CD14-positive monocyte (primary cell): ENCODE data around the gene RFX4. TPM values are rescaled to one million over a fixed set of nuclear protein-coding genes. Genes with fewer than 3 reads are reported as not detected.

ENCODE experiments used
- DNase-seq, 3 donors: peaks; one replicate each; pipeline ENCODE4 v3.0.0-alpha.2; 2011 to 2022
- H2AFZ ChIP-seq: 2 replicates; pipeline ENCODE4 v1.6.0; 2012; ENCODE audit warnings: mild to moderate bottlenecking, low read depth, low read length, inconsistent platforms; ENCODE audit not compliant: insufficient read depth, poor library complexity, severe bottlenecking
- H3K27ac ChIP-seq, 2 donors: 1 replicate in 1 of 2; 2 replicates in 1 of 2; pipeline ENCODE4 v1.5.1; 2012 to 2013; ENCODE audit warnings: low read length in 2 of 2, control low read depth in 1 of 2, inconsistent platforms in 1 of 2, low read depth in 1 of 2, mild to moderate bottlenecking in 1 of 2
- H3K27me3 ChIP-seq, 2 donors: one replicate each; pipeline versions ENCODE4 v1.6.0 to v1.6.1; 2011 to 2013; ENCODE audit warnings: low read length in 2 of 2; ENCODE audit not compliant: control insufficient read depth in 2 of 2, insufficient read depth in 2 of 2
- H3K36me3 ChIP-seq, 2 donors: replicated peaks in 1 of 2; 1 replicate in 1 of 2; 2 replicates in 1 of 2; pipeline versions ENCODE4 v1.5.1 to v1.6.1; 2012 to 2013; ENCODE audit warnings: low read length in 2 of 2, control low read depth in 1 of 2, inconsistent platforms in 1 of 2, mild to moderate bottlenecking in 1 of 2; ENCODE audit not compliant: insufficient read depth in 2 of 2, control insufficient read depth in 1 of 2
- H3K4me1 ChIP-seq, 2 donors: 1 replicate in 1 of 2; 2 replicates in 1 of 2; pipeline versions ENCODE4 v1.5.1 to v1.6.1; 2012 to 2013; ENCODE audit warnings: low read length in 2 of 2, control low read depth in 1 of 2, inconsistent platforms in 1 of 2, mild to moderate bottlenecking in 1 of 2, moderate library complexity in 1 of 2; ENCODE audit not compliant: insufficient read depth in 2 of 2, control insufficient read depth in 1 of 2
- H3K4me2 ChIP-seq: replicated peaks from 2 replicates; pipeline ENCODE3; 2012; ENCODE audit warnings: low read length, moderate library complexity, mild to moderate bottlenecking; ENCODE audit not compliant: poor library complexity, severe bottlenecking; ENCODE audit errors: extremely low read depth
- H3K4me3 ChIP-seq, 3 experiments: fragments of 200-600 bp in 1 of 3; sonication (generic) in 1 of 3; replicated peaks in 1 of 3; 1 replicate in 2 of 3; 2 replicates in 1 of 3; pipeline ENCODE4 v1.5.1; 2011 to 2013; ENCODE audit warnings: low read length in 3 of 3, mild to moderate bottlenecking in 3 of 3, control low read depth in 2 of 3, low read depth in 2 of 3, inconsistent platforms in 1 of 3, moderate library complexity in 1 of 3
- H3K79me2 ChIP-seq: 2 replicates; pipeline ENCODE4 v1.6.0; 2012; ENCODE audit warnings: mild to moderate bottlenecking, control low read depth, inconsistent platforms, low read length, moderate library complexity; ENCODE audit not compliant: insufficient read depth
- H3K9ac ChIP-seq: 2 replicates; pipeline ENCODE4 v1.6.0; 2017; ENCODE audit warnings: low read length, mild to moderate bottlenecking; ENCODE audit not compliant: insufficient read depth, poor library complexity, severe bottlenecking
- H3K9me3 ChIP-seq, 2 donors: replicated peaks in 1 of 2; 1 replicate in 1 of 2; 2 replicates in 1 of 2; pipeline versions ENCODE4 v1.5.1 to v1.6.1; 2012 to 2013; ENCODE audit warnings: low read length in 2 of 2, control low read depth in 1 of 2; ENCODE audit not compliant: control insufficient read depth in 1 of 2, insufficient read depth in 1 of 2
- H4K20me1 ChIP-seq: 2 replicates; pipeline ENCODE4 v1.6.0; 2012; ENCODE audit warnings: mild to moderate bottlenecking, low read length, control low read depth, moderate library complexity; ENCODE audit not compliant: insufficient read depth
- H3K27ac Mint-ChIP-seq, 7 donors: one replicate each; pipeline ENCODE4 v1.8.0; 2020; ENCODE audit warnings: mild to moderate bottlenecking in 7 of 7, mixed read lengths in 7 of 7, moderate library complexity in 6 of 7, inconsistent platforms in 2 of 7
- H3K27me3 Mint-ChIP-seq, 3 donors: one replicate each; pipeline ENCODE4 v1.8.0; 2021 to 2022; ENCODE audit warnings: low read depth in 3 of 3, mild to moderate bottlenecking in 3 of 3, mixed read lengths in 3 of 3, moderate library complexity in 3 of 3, inconsistent platforms in 1 of 3
- H3K36me3 Mint-ChIP-seq, 2 donors: one replicate each; pipeline ENCODE4 v1.8.0; 2020; ENCODE audit warnings: mixed read lengths in 2 of 2, inconsistent platforms in 1 of 2, mild to moderate bottlenecking in 1 of 2
- H3K4me1 Mint-ChIP-seq: one replicate; pipeline ENCODE4 v1.8.0; 2020; ENCODE audit warnings: mild to moderate bottlenecking, mixed read lengths
- H3K4me3 Mint-ChIP-seq, 2 donors: one replicate each; pipeline ENCODE4 v1.8.0; 2020; ENCODE audit warnings: mild to moderate bottlenecking in 2 of 2, mixed read lengths in 2 of 2, moderate library complexity in 1 of 2
- H3K9me3 Mint-ChIP-seq, 7 donors: one replicate each; pipeline ENCODE4 v1.8.0; 2020 to 2022; ENCODE audit warnings: mixed read lengths in 7 of 7, mild to moderate bottlenecking in 6 of 7, moderate library complexity in 6 of 7, inconsistent platforms in 2 of 7
- WGBS: methylation state at CpG from one replicate; pipeline ENCODE4 v1.1.5; 2013; ENCODE audit warnings: missing lambda C conversion rate; ENCODE audit not compliant: insufficient coverage; 5-methylcytosine and 5-hydroxymethylcytosine counted together
- intact Hi-C, 2 donors: fragments of 100-400 bp; cut with micrococcal nuclease; formaldehyde crosslinking; loops; one replicate each; pipeline versions ENCODE4 v1.15.0 to v1.15.1; 2023
- polyA plus RNA-seq, 3 donors: library from polyadenylated mRNA; depleted of rRNA in 1 of 3; unstranded in 2 of 3; stranded (reverse) in 1 of 3; fragments of 300-500 nt in 2 of 3; fragments of >200 nt in 1 of 3; fragmentation: Illumina TruSeq in 2 of 3; gene quantifications; 1 replicate in 2 of 3; 2 replicates in 1 of 3; pipeline ENCODE4 v1.2.3, GENCODE V29; 2012 to 2021
- TF ChIP-seq, protein P1 (sequence below): fragments of 200-600 bp; IDR thresholded peaks from one replicate; pipeline ENCODE4 v1.8.0; 2022; ENCODE audit warnings: antibody characterized with exemption, mild to moderate bottlenecking

Gene RFX4
- polyA plus RNA-seq, 3 donors = not detected

DNA sequence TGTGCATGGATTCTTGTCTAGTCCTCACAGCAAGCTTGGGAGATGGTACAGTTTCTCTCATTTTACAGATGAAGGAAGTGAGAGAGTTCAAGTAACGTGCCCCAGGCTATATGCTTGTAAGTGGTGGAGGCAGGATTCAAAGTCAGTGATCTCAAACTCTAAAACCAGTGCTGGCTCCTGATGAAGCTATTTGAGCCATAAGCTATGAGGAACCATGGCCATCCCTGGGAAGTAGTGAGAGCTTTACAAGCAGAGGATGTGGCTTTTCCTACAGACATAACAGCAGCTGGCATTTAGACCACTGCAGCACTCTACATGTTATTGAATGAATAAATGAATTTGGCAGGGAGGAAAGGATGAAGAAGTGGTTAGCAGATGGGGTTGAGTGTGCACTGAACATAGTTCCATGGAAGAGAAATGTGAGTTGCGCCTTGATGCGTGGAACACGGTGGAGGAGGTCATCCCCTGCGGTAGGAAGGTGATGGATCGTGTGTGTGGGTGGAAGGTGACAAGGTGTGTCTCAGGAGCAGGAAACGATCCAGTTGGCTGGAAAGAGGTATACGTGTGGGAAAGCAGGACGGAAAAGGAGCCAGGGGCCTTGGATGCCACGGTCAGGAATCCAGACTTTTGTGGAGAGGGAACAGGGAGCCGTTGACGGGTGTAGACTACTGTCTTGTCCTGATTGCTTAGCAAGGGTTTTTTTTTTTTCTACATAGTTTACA lies 65.2 kb downstream of the RFX4 start:
- Histone ChIP-seq H2AFZ (no peak overlapping the region), H3K4me3 (no peak overlapping the region), H3K4me2 (no peak overlapping the region), H3K27ac (no peak overlapping the region), H3K79me2 (no peaks in the 10 kb centered on the region), H3K9me3 (no peaks in the 10 kb centered on the region), H3K36me3 (no peaks in the 10 kb centered on the region), H3K27me3 (no peaks in the 10 kb centered on the region), H4K20me1 (no peaks in the 10 kb centered on the region), H3K9ac (no peak overlapping the region), H3K4me1 (no peaks in the 10 kb centered on the region)
- Mint-ChIP-seq H3K27ac (no peak overlapping the region), H3K4me3 (no peak overlapping the region), H3K36me3 (no peaks in the 10 kb centered on the region), H3K4me1 (no peaks in the 10 kb centered on the region), H3K9me3 (peaks cover 0 to 2% (median 0%) of the 10 kb centered on the region in 7 donors), H3K27me3 (peaks cover 2 to 13% (median 6%) of the 10 kb centered on the region in 3 donors)
- TF ChIP-seq, protein P1, sequence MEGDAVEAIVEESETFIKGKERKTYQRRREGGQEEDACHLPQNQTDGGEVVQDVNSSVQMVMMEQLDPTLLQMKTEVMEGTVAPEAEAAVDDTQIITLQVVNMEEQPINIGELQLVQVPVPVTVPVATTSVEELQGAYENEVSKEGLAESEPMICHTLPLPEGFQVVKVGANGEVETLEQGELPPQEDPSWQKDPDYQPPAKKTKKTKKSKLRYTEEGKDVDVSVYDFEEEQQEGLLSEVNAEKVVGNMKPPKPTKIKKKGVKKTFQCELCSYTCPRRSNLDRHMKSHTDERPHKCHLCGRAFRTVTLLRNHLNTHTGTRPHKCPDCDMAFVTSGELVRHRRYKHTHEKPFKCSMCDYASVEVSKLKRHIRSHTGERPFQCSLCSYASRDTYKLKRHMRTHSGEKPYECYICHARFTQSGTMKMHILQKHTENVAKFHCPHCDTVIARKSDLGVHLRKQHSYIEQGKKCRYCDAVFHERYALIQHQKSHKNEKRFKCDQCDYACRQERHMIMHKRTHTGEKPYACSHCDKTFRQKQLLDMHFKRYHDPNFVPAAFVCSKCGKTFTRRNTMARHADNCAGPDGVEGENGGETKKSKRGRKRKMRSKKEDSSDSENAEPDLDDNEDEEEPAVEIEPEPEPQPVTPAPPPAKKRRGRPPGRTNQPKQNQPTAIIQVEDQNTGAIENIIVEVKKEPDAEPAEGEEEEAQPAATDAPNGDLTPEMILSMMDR = no peak
- intact Hi-C loops = no loop called here
- 94% methylated on average over 9 of the region's 12 CpGs for WGBS
- DNase-seq = no peak

DNA sequence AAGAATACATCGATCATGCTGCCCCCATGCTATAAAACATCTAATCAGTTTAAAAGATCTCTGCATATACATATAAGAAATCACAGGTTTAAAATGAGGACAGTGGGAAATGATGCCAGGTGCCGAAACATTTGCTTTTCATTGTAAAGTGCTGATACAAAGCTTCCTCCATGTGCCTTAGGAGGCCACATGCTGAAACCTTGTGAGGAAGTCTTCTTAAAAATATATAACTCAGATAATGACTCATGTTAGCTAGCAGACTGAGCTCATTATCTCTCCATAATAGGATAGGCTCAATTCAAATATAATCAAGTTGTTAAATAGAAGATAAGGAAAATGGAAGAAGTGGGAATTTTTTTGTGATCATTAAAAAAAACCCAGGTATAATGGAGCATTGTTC lies 65.9 kb downstream of the RFX4 start:
- H3K9me3 ChIP-seq = no peaks in the 10 kb centered on the region
- intact Hi-C loops = no loop called here
- Mint-ChIP-seq H3K27me3 (peaks cover 3 to 13% (median 6%) of the 10 kb centered on the region in 3 donors), H3K36me3 (no peaks in the 10 kb centered on the region), H3K9me3 (peaks cover 0 to 2% (median 0%) of the 10 kb centered on the region in 7 donors), H3K4me1 (no peaks in the 10 kb centered on the region), H3K27ac (no peak overlapping the region), H3K4me3 (no peak overlapping the region)
- no peaks in the 10 kb centered on the region for H3K4me1 ChIP-seq
- H3K4me3 ChIP-seq = no peak overlapping the region
- no peak overlapping the region for H2AFZ ChIP-seq
- no peaks in the 10 kb centered on the region for H3K79me2 ChIP-seq
- H3K36me3 ChIP-seq = no peaks in the 10 kb centered on the region
- H4K20me1 ChIP-seq = no peaks in the 10 kb centered on the region
- no peak overlapping the region for H3K27ac ChIP-seq
- H3K9ac ChIP-seq = no peak overlapping the region
- TF ChIP-seq, protein P1 = no peak
- no peak overlapping the region for H3K4me2 ChIP-seq
- no peak for DNase-seq
- H3K27me3 ChIP-seq = no peaks in the 10 kb centered on the region
- WGBS = no CpG with 5 or more reads among the region's 2 CpGs
